Upper lobe of left lung (tissue), 6 donors: ENCODE data around the gene LPCAT3. TPM values are rescaled to one million over a fixed set of nuclear protein-coding genes. Genes with fewer than 3 reads are reported as not detected.

Experiments
- ATAC-seq, 2 donors: fragments of 200-7000 bp; cut with Tn5 transposase; one replicate each; pipeline ENCODE4 v1.9.1; 2022; ENCODE audit warnings: mild to moderate bottlenecking in 2 of 2, moderate library complexity in 2 of 2; ENCODE audit not compliant: low FRiP score in 2 of 2
- DNase-seq, 2 donors: peaks; one replicate each; pipeline ENCODE4 v3.0.0-alpha.2; 2019 to 2020
- H3K27ac ChIP-seq, 4 donors: fragments of 200-600 bp; sonication (generic); one replicate each; pipeline ENCODE4 v1.5.1; 2016 to 2019
- H3K27me3 ChIP-seq, 4 donors: fragments of 200-600 bp; sonication (generic); one replicate each; pipeline ENCODE4 v1.5.1; 2017 to 2019
- H3K36me3 ChIP-seq, 4 donors: fragments of 200-600 bp; sonication (generic); one replicate each; pipeline ENCODE4 v1.5.1; 2016 to 2019
- H3K4me1 ChIP-seq, 4 donors: fragments of 200-600 bp; sonication (generic); one replicate each; pipeline ENCODE4 v1.5.1; 2018 to 2019
- H3K4me3 ChIP-seq, 4 donors: fragments of 200-600 bp; sonication (generic); one replicate each; pipeline ENCODE4 v1.5.1; 2017 to 2019; ENCODE audit warnings: mild to moderate bottlenecking in 2 of 4, moderate library complexity in 1 of 4
- H3K9me3 ChIP-seq, 4 donors: fragments of 200-600 bp; sonication (generic); one replicate each; pipeline ENCODE4 v1.5.1; 2018 to 2019
- CTCF ChIP-seq, 6 experiments: fragments of 450-650 bp in 4 of 6; fragments of 200-600 bp in 2 of 6; sonication (generic) in 2 of 6; IDR thresholded peaks; one replicate each; pipeline ENCODE4 v1.5.1; 2016 to 2019; ENCODE audit warnings: antibody characterized with exemption in 6 of 6
- EP300 ChIP-seq, 4 donors: sonication (generic); formaldehyde crosslinking; IDR thresholded peaks; one replicate each; pipeline ENCODE4 v1.5.1; 2017; ENCODE audit warnings: antibody characterized with exemption in 4 of 4, control low read depth in 2 of 4
- POLR2A ChIP-seq, 4 donors: fragments of 450-650 bp; IDR thresholded peaks; one replicate each; pipeline ENCODE4 v1.5.1; 2016 to 2017; ENCODE audit warnings: antibody characterized with exemption in 4 of 4, mild to moderate bottlenecking in 2 of 4
- POLR2AphosphoS5 ChIP-seq, 2 donors: sonication (generic); formaldehyde crosslinking; IDR thresholded peaks; one replicate each; pipeline ENCODE4 v1.5.1; 2017; ENCODE audit warnings: antibody characterized with exemption in 2 of 2
- whole genome bisulfite sequencing, 2 donors: methylation state at CpG; one replicate each; pipeline ENCODE4 v1.1.5; 2017 to 2018; 5-methylcytosine and 5-hydroxymethylcytosine counted together
- small RNA-seq, 4 donors: library from RNA; depleted of rRNA; stranded (forward); fragments of <200 nt; gene quantifications; one replicate each; pipeline ENCODE3, GENCODE V24; 2016
- total RNA-seq, 6 donors: library from RNA; depleted of rRNA in 4 of 6; stranded (reverse); fragments of >200 nt in 4 of 6; gene quantifications; one replicate each; pipeline versions ENCODE4 v1.1.0 to v1.2.1, GENCODE V29; 2016 to 2021
- donor health status: DM: no; HTN: no; CAD: no; lungs with moderate emphysema.
- donor health status: DM: no; HTN: yes; CAD: no; lungs with severe emphysema.

LPCAT3 gene
- total RNA-seq, 6 donors from 2014 or later, result 56.3 to 110 (median 84.1) TPM

DNA sequence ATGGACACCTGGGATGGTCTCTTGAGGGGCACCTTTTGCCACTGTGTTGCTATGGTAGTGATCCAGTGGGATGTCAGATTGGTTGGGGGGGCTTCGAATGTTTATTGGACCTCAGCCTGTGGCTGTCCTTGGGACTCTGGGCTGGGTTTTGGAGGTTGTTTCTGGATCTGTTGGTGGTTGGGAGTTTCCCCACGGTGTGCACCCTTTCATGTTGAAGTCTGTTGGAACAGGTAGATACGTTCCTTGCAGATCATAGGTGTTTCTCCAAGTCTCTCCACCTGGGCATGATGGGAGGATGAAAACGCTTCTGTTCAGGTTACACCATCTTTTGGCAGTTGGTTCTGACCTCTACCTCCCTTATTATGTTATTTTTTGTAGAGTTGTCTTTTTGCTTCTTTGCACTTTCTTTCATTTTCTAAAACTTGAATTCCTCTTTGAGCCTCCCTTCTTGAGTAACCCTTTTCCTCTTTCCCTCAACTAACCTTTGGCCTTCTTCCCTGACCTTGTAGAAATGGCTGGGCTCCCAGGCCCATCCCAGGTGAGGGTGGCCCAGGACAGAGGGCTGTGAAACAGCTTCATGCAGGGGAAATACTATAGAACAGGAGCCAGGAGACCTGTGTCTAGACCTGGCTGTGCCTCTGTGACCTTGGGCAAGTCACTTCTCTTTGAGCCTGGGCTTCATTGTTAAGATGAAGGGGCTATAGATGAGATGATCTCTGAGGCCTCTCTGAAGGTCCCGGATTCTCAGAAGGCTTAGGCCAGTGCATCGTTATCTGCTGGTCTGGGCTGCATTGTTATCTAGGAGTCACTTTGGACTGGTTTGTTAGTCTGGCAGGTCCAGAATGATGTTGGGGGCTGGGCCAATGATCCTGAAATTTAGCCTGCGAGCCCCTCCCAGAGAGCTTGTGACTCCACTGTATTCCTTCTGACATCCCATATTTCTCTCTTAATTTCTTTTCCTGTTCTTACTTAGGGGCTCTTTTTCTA lies 88.5 kb downstream of the LPCAT3 start:
- 58% methylated on average over 7 of the region's 7 CpGs for WGBS, 2 donors
- Histone ChIP-seq H3K36me3 (peaks cover 9 to 16% (median 11%) of the 10 kb centered on the region in 4 donors), H3K4me1 (peaks cover 63 to 79% (median 67%) of the 10 kb centered on the region in 4 donors), H3K4me3 (peak overlapping the region in 3 of 4 donors; percentile 86 to 96 (median 89)), H3K27me3 (no peaks in the 10 kb centered on the region), H3K9me3 (no peaks in the 10 kb centered on the region), H3K27ac (peak overlapping the region; percentile 92 to 99 (median 96))
- DNase-seq (no peak), ATAC-seq (no peak)
- TF ChIP-seq POLR2AphosphoS5 (IDR thresholded peaks at IDR 0.05) (no peak), CTCF (IDR thresholded peaks at IDR 0.05) (no peak), POLR2A (IDR thresholded peaks at IDR 0.05) (no peak), EP300 (IDR thresholded peaks at IDR 0.05) (no peak)

DNA sequence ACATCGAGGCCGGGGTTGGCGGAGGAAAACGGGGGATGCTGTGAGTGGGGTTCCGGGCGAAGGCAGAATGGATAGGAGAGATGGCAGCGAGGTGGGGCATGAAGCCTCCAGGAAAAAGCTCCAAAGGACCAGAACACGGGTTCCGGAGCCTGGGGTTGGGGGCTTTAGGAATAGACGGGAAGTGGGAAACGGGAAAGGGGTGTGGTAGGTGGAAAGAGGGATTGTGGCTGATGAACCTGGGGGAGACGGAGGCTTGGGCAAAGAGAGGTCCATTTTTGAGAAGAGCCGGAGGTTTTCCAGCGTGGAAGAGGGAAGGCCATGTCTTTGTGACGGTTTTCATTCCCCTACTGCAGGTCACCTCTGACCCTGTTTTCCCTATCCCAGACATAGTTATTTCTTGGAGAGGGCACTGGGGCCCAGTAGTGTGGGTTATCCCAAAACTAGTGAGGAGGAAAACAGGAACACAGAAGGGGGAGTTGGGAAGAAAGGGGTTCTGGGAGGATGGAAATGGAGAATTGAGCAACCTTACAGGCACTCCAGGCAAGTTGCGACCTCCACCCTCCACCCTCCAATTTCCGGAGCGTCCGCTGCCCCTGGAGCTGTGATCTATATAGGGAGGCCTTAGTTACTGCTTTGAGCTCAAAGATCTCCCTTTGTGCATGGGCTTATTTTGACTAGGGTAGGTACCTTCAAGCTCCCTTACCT lies 89.4 kb downstream of the LPCAT3 start:
- H3K9me3 ChIP-seq, result no peaks in the 10 kb centered on the region
- 10 to 13% methylated on average over 19 of the region's 19 CpGs for WGBS, 2 donors
- no peak for DNase-seq
- TF ChIP-seq POLR2A (IDR thresholded peaks at IDR 0.05), result peak in 1 of 4 donors; percentile 12
- TF ChIP-seq POLR2AphosphoS5 (IDR thresholded peaks at IDR 0.05), result no peak
- peak overlapping the region; percentile 86 to 96 (median 90) for H3K4me3 ChIP-seq
- peaks cover 2 to 7% (median 3%) of the 10 kb centered on the region in 4 donors for H3K36me3 ChIP-seq
- H3K4me1 ChIP-seq, result peaks cover 60 to 80% (median 65%) of the 10 kb centered on the region in 4 donors
- ATAC-seq, result no peak
- H3K27ac ChIP-seq, result peak overlapping the region; percentile 92 to 99 (median 96)
- H3K27me3 ChIP-seq, result no peaks in the 10 kb centered on the region

GRCh38 chr12:6928022-6928702 lies 90.1 kb downstream of the LPCAT3 start:
- H3K36me3 ChIP-seq, result peaks cover 0 to 3% (median 0%) of the 10 kb centered on the region in 4 donors
- 0 to 1% methylated on average over 9 to 12 of the region's 79 CpGs for WGBS, 2 donors
- ATAC-seq (no peak), DNase-seq (peak in 1 of 2 donors; percentile 87)
- TF ChIP-seq POLR2A (IDR thresholded peaks at IDR 0.05) (no peak), POLR2AphosphoS5 (IDR thresholded peaks at IDR 0.05) (no peak)
- H3K27me3 ChIP-seq, result no peaks in the 10 kb centered on the region
- no peaks in the 10 kb centered on the region for H3K9me3 ChIP-seq
- peaks cover 53 to 74% (median 59%) of the 10 kb centered on the region in 4 donors for H3K4me1 ChIP-seq
- peak overlapping the region; percentile 92 to 99 (median 96) for H3K27ac ChIP-seq
- H3K4me3 ChIP-seq, result peak overlapping the region; percentile 86 to 96 (median 90)

- no peaks in the 10 kb centered on the region for H3K27me3 ChIP-seq
- H3K27ac ChIP-seq, result peak within 1 kb of the TSS; percentile 92 to 99 (median 96)
- 0 to 1% methylated on average over 27 to 31 of the region's 66 CpGs for WGBS, 2 donors
- ATAC-seq, result peak; percentile 12 to 76
- H3K4me3 ChIP-seq, result peak within 1 kb of the TSS; percentile 86 to 96 (median 90)
- H3K36me3 ChIP-seq, result peaks cover 0 to 3% (median under 1%) of the 10 kb centered on the region in 4 donors
- no peaks in the 10 kb centered on the region for H3K9me3 ChIP-seq
- H3K4me1 ChIP-seq, result peaks cover 49 to 69% (median 54%) of the 10 kb centered on the region in 4 donors
- TF ChIP-seq CTCF (IDR thresholded peaks at IDR 0.05) (no peak), POLR2A (IDR thresholded peaks at IDR 0.05) (peak in 1 of 4 donors; percentile 58), POLR2AphosphoS5 (IDR thresholded peaks at IDR 0.05) (peak; percentile 70 to 76)
- peak; percentile 67 to 93 for DNase-seq
These were observed 90.8 kb downstream of the LPCAT3 start, which contains the start of gene ATN1 for GRCh38 chr12:6927379-6928021. ATN1 (plus strand) TSS chr12:6927959; CDS start chr12:6934002, 6,043 bp downstream.

Small RNA genes within 50 kb of the gene (small RNA-seq; reads per million reads assigned to genes)
- 0 reads per million in 4 donors for gene AC006512.1
- 357 to 1,333 (median 535) reads per million in 4 donors for gene MIR141
- gene MIR200C, result 62.7 to 298 (median 95.4) reads per million in 4 donors
- 0 reads per million in 4 donors for gene RNU7-1
- 0 to 1.0 (median 0.50) reads per million in 4 donors for gene SCARNA12

Other genes with a start within 250 kb of the LPCAT3 start
- gene LAG3, start 246.0 kb downstream of the LPCAT3 start, total RNA-seq, result 1 to 10 TPM in 4 of 6 donors, under 1 TPM in 2; 0.46 to 2.6 (median 1.5) TPM
- 10 to 100 TPM; 10.5 to 86.6 (median 35.6) TPM for gene CD4, start 228.9 kb downstream of the LPCAT3 start, total RNA-seq
- 10 to 100 TPM in 5 of 6 donors, 1 to 10 TPM in 1; 8.1 to 47.1 (median 16.5) TPM for gene GPR162, start 196.7 kb downstream of the LPCAT3 start, total RNA-seq
- gene P3H3, start 190.1 kb downstream of the LPCAT3 start, total RNA-seq, result 10 to 100 TPM in 2 of 6 donors, 1 to 10 TPM in 4; 2.7 to 15.7 (median 7.0) TPM
- 1 to 10 TPM in 2 of 6 donors, under 1 TPM in 3, not detected in 1; 0.44 to 1.4 (median 0.86) TPM for gene GNB3, start 177.6 kb downstream of the LPCAT3 start, total RNA-seq
- gene CDCA3, start 167.2 kb downstream of the LPCAT3 start, total RNA-seq, result 10 to 100 TPM in 1 of 6 donors, 1 to 10 TPM in 3, under 1 TPM in 1, not detected in 1; 0.39 to 10.3 (median 2.8) TPM
- 10 to 100 TPM; 22.6 to 77.0 (median 35.6) TPM for gene USP5, start 166.3 kb downstream of the LPCAT3 start, total RNA-seq
- 100 to 1,000 TPM; 137 to 407 (median 309) TPM for gene TPI1, start 150.9 kb downstream of the LPCAT3 start, total RNA-seq
- gene SPSB2, start 145.2 kb downstream of the LPCAT3 start, total RNA-seq, result 10 to 100 TPM; 27.7 to 63.3 (median 35.0) TPM
- 10 to 100 TPM; 12.0 to 83.2 (median 29.1) TPM for gene LRRC23, start 113.7 kb downstream of the LPCAT3 start, total RNA-seq
- gene ENO2, start 103.9 kb downstream of the LPCAT3 start, total RNA-seq, result 10 to 100 TPM; 33.4 to 44.0 (median 40.7) TPM
- 100 to 1,000 TPM in 4 of 6 donors, 10 to 100 TPM in 2; 74.7 to 321 (median 133) TPM for gene ATN1, start 90.5 kb downstream of the LPCAT3 start, total RNA-seq
- gene RNU7-1, start 74.7 kb downstream of the LPCAT3 start, total RNA-seq, result not detected
- 100 to 1,000 TPM in 5 of 6 donors, 10 to 100 TPM in 1; 83.8 to 291 (median 179) TPM for gene C12orf57, start 74.5 kb downstream of the LPCAT3 start, total RNA-seq
- 100 to 1,000 TPM in 4 of 6 donors, 10 to 100 TPM in 2; 56.3 to 215 (median 114) TPM for gene PTPN6, start 67.1 kb downstream of the LPCAT3 start, total RNA-seq
- gene PHB2, start 47.8 kb downstream of the LPCAT3 start, total RNA-seq, result 100 to 1,000 TPM; 101 to 196 (median 140) TPM
- 10 to 100 TPM; 30.4 to 47.4 (median 38.3) TPM for gene EMG1, start 47.6 kb downstream of the LPCAT3 start, total RNA-seq
- 100 to 1,000 TPM; 146 to 338 (median 208) TPM for gene C1S, start 42.2 kb upstream of the LPCAT3 start, total RNA-seq
- gene C1R, start 74.0 kb upstream of the LPCAT3 start, total RNA-seq, result 100 to 1,000 TPM; 116 to 410 (median 210) TPM
- 100 to 1,000 TPM in 1 of 6 donors, 10 to 100 TPM in 5; 55.9 to 224 (median 82.7) TPM for gene C1RL, start 90.7 kb upstream of the LPCAT3 start, total RNA-seq
- 1 to 10 TPM in 2 of 6 donors, not detected in 4; 1.8 to 6.9 TPM for gene RBP5, start 110.4 kb upstream of the LPCAT3 start, total RNA-seq
- gene CLSTN3, start 111.9 kb upstream of the LPCAT3 start, total RNA-seq, result 100 to 1,000 TPM in 1 of 6 donors, 10 to 100 TPM in 5; 14.4 to 111 (median 39.0) TPM
- 10 to 100 TPM; 40.4 to 69.1 (median 49.2) TPM for gene PEX5, start 171.2 kb upstream of the LPCAT3 start, total RNA-seq